GM21723 (cell line): ENCODE results near the gene ACTG2.

Source experiments
- ATAC-seq: cut with Tn5 transposase; IDR thresholded peaks from one replicate; pipeline ENCODE4 v1.9.1; 2021; ENCODE audit warnings: mild to moderate bottlenecking, moderate library complexity; ENCODE audit not compliant: unreplicated experiment

The ACTG2 gene

DNA sequence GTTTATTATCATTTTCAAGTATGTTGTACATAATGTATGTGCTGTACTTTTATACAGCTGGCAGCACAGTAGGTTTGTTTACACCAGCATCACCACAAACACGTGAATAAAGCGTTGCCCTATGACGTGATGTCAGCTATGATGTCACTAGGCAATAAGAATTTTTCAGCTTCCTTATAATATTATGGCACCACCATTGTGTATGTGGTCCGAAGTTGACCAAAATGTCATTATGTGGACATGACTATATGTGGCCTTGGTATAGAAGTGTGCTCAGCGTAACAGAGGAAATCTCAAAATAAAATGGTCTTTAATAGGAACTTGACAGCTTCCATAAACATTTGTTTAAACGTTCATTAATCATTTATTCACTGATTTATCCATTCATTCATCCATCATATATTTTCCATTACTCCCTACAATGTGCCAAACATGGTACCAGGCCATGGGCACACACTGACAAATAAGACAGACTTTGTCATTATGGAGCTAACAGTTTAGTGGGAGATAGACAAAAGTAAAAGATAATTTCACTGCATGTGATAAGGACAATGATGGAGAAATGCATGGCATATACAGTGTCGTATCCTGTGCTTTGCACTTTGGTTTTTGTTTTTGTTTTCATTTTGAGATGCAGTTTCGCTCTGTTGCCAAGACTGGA lies 18.9 kb downstream of the ACTG2 start:
- no peak for ATAC-seq

DNA sequence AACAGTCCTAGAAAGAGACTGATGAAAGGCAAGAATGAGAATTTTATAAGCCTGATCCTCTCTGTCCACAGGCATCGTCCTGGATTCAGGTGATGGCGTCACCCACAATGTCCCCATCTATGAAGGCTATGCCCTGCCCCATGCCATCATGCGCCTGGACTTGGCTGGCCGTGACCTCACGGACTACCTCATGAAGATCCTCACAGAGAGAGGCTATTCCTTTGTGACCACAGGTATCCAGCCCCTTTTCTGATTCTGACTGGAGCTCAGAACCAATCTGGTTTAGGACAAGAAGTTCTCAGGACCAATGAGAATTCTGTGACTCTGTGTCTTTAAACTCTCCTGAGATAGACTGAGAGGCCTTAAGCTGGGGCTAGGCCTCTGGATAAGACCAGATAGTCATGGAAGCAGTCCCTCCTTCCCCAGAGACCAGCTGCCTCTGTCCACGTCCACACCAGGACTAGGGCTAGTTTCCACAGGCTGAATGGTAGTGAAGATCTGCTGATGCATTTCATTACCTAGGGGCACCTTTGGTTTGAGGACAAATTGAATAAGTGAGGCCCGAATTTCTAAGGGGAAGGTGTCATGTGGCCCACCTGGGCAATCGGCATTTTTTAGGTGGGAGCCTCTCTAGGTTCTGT lies 20.7 kb downstream of the ACTG2 start:
- no peak for ATAC-seq

DNA sequence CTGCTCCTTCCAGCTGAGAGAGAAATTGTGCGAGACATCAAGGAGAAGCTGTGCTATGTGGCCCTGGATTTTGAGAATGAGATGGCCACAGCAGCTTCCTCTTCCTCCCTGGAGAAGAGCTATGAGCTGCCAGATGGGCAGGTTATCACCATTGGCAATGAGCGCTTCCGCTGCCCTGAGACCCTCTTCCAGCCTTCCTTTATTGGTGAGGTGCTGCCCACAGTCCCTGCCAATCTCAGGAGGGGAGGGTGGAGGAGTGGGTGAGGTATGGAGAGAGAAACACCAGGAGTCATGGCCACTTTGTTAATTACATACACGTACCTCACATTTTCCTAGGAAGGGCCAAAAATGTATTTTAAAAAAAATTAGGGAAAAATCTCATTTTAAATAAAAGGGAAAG lies 21.9 kb downstream of the ACTG2 start:
- no peak for ATAC-seq

DNA sequence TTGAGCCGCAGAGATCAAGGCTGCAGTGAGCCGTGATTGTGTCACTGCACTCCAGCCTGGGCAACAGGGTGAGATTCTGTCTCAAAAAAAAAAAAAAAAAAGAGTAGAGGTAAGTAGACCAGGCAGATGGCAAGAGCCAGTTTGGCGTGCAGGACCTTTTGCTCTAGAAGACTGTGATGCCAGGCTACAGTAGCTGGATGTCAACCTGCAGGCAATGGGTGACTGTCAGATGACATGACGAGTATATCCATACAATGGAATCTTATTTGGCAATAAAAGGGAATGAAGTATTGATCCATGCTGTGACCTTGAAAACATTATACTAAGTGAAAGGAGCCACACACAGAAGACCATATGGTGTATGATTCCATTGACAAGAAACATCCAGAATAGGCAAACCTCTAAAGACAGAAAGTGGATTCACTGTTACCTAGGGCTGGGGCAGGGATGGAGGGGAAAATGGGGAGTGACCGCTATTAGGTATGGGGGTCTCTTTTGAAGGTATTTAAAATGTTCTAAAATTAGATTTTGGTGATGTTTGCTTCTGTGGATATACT lies 22.7 kb downstream of the ACTG2 start:
- ATAC-seq: no peak

DNA sequence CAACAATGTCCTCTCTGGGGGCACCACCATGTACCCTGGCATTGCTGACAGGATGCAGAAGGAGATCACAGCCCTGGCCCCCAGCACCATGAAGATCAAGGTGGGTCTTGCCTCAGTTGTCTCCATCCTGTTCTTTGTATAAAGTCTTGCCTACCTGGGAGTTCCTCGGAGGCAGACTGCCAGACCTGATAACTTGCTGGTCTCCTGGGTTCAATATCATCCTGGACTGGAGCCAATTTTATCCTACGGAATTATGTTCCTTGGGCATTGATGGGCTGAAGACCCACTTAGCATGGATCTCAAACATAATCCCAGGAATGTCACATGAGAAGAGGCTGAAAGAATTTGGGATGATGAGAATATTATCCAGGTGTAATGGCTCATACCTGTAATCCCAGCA lies 23.9 kb downstream of the ACTG2 start:
- no peak for ATAC-seq

DNA sequence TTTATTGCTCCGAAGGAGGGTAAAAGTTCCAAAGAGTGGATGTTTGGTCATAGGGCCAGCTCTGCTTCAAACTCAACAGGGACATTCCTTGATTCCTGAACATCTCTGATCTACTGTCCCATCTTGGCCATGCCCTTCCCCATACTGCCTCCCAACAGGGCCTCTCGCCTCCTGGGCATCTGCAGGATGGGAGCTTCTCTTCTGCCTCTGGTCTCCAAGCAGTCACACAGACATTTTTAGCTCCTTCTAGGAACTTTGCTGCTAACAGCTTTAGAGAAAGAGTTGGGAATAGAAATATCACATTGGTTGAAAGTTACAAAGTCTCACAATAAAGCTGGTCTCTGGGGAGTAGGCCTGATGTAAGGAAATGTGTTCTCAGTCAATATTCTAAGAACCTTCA lies 24.5 kb downstream of the ACTG2 start:
- ATAC-seq: no peak

DNA sequence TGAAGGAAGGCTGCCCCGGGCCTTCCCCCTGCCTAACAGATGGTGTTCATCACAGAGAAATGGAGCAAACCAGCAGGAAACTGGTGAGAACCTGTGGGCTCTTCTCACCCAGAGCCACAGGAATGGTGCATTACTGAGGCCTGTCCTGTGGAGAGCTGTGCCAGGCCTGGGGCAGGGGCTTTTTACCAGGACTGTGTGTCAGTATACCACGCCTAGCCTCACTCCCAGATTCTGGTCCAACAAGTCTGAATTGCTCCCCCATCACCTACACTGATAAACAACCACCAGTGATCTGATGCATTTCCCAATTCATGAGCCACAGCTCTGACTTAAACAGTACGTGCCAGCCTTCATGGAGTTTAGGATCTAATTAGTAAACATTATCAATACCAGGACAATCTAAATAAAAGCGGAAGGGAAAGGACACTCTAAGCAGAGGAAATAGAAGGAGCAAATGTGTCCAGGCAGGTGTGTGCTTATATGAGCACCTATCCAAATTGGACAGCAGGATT lies 24.9 kb downstream of the ACTG2 start:
- ATAC-seq: no peak

DNA sequence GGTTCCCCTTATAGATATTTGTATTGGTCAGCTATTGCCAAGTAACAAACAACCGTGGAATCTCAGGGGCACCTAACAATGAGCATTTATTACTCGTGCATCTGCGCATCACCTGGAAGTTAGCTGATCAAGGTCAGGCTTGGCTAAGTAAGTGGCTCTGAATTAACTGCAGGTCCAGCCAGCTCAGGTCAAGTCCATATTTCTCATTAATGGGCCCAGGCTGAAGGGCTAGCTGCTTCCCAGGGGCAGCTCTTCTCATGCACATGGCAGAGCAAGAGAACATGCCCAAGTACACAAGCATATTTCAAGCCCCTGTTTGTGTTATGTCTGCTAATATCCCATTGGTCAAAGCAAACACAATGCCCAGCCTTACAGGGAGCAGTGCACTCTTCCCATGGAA lies 26.0 kb downstream of the ACTG2 start:
- no peak for ATAC-seq

DNA sequence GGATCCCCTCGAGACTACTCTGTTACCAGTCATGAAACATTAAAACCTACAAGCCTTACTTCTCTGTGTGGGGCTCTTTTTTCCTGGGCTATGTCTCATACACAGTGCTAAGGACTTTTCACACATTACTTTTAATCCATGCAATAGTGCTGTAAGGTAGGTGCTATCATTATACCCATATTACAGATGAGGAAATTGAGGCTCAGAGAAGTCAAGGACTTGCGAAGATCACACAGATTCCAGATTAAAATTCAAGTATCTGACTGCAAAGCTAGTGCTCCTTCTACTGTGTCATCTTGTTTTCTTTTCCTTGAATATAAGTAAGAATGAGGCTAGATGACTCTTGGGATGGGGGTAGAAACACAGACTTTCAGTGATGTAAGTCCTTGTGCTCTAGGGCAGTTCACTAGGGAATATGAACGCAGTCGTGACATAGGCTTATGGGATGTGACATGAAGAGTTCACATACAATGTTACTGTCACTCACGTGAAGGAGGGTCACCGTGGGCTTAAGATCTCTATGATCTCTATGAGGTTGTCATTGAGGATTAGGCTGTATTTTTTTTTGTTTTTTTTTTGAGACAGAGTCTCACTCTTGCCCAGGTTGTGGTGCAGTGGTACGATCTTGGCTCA lies 26.9 kb downstream of the ACTG2 start:
- no peak for ATAC-seq

DNA sequence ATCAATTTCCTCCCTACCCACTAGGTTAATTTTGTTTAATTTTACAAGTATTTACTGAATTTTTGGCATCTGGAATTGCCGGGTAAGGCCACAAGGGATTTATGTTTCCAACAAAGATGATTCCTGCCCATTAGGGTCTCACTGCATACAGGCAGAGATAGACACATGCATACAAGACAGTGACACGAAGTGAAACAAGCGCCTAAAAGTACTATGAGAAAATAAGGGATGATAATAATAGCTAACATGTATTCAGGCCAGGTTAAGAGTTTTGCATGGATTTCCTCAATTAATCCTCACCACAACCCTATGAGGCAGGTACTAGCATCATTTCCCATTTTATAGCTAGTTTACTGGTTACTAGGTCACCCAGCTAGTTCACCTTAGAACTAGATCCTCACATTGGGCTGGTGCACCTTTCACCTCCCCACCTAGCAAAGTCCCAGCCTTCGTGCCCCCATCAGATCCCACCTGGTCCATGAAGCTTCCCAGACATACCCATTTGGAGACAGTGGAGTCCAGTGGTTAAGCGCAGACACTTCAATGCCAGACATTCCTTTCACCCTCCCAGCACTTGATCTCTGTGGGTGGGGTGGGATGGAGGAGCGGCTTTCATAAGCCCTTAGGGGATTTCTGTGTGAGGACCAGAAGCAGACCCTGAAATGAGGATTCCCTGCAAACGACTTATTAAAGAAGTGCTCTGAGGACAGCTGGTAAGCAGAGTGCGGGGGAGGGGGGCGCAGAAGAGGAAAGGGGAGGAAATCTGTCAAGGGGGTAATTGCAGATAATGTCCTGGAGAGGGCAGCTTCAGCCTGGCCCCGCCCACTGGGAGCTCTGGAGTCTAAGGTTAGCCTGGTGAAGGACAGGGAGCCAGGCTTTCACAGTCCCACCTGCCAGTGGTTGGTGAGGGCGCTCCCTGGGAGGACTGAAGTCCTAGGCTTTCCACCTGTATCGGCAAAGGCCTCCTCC lies 28.1 kb downstream of the ACTG2 start:
- no peak for ATAC-seq

DNA sequence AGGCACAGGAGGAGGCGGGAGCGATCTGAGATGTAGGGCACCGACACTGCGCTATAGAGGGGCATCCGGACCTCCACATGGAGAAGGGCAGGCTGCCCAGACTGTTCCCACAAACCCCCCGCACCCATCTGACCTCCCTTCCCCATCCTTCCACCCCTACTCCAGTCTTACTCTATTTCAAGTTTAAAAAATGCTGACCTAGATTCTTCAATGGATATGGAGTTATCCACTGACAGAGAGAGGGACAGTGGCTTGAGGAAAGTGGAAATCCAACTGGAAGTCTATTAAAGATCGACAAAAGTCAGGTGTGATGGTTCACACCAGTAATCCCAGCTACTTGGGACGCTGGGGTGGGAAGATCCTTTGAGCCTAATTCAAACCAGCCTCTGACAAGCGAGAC lies 28.8 kb downstream of the ACTG2 start:
- no peak for ATAC-seq

DNA sequence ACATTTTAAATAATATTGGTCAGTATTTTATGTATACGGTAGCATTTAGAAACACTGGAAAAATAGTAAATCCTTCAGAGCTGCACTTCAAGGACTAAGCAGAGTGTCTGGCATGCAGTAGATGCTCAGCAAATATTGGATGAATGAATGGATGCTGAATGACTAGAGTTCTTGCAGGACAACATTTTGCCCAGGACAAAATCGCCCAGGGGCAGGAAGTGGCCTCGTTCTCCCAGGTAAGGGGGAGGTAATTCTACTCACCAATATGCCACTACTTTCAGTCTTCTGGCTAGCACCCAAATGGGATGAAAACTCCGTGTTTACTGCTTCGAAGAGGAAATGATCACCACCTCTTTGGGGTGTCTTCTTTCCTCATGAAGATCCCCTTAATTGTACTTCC lies 29.9 kb downstream of the ACTG2 start:
- ATAC-seq: no peak

DNA sequence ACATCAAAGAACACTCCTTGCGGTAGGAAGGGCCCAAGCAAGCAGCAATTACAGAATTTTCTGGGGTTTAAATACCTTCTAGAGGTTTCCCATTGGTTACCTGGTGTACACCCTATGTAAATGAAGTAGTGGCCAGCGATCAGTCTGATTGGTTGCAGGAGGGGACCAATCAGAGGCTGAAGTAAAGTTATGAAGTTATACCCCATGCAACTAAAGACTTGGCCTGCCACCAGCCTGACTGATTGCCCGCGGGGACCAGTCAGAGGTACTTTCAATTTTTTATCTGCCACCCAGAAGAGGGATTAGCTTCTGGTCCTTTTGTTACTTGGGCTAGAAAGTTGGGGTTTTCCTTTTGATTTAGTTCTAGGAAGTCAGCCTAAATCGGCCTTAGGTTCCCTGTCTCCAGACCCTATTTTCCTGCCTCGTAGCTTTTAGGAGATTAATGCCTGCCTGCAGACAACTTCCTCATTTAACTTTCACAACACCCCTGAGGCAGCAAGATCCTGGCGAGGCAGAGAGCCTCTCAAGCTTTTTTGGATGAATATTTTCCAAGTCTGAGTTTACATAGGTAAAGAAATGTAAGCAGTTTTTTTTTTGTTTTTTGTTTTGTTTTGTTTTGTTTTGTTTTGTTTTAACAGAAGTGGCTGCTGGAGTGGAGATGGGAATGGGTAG lies 32.4 kb downstream of the ACTG2 start:
- no peak for ATAC-seq

DNA sequence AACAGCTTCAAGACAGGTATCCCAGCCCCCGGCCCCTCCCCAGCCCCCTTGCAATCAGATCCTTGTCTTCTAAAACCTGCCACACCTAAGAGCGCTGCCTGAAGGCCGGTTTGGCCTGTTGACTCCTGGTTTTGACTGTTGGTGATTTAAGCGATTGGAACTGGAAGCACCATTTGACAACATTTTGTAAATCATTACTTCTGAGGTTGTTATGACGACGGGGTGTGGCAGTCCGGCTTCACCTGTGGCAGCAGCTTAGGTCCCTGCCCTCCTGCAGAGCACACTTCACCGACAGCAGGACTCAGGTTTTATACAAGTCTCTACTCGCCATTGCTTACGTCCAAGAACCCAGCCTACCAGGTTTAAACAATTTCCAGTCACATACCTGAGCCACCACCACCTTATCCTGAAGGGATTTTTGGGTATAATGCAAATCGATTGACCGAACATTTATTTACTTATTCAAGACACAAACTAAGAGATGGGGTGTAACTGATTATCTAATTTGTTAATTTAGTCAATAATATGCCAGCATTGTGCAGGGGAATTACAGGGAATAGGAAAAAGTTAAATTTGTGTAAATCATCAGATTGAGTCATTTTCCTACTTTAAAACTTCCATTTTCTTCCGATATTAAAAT lies 33.2 kb downstream of the ACTG2 start:
- no peak for ATAC-seq

DNA sequence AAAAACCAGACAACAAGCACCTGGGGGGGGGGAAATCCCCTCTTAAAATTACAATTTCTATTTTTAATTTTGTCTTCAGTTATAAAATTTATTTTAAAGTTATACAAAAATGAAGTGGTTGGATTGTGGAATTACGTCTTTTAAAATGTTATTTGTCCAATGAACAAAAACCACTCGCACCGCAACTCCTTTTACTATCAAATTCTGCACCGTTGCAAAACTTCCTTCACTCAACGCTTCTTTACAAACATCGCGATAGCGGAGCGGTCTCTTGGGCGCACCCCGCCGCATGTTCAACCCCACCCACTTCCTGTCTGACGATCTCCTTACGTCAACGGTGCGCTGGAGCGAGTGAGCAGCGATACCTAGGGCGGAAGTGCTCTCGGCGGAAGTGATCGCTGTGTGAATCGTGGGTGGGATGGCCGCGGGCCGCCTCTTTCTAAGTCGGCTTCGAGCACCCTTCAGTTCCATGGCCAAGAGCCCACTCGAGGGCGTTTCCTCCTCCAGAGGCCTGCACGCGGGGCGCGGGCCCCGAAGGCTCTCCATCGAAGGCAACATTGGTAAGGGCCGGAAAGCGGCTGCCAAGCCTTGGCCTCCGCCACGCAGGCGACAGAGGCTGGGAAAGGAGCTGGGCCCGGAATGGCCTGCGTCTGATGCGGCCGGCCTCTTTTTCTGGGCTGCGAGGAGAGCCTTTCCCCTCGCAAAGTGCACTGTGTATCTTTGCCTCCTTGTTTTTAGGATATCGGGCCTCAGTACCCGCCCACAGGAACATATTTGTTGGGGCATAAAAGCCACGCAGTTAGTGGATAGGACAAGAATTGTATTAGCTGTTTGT lies 33.9 kb downstream of the ACTG2 start, which contains the start of gene DGUOK:
Gene DGUOK (plus strand): TSS at position 388 of the 835 bp plus-strand sequence. CDS start 31 bp downstream, at position 419.
- ATAC-seq: peak; percentile 99

DNA sequence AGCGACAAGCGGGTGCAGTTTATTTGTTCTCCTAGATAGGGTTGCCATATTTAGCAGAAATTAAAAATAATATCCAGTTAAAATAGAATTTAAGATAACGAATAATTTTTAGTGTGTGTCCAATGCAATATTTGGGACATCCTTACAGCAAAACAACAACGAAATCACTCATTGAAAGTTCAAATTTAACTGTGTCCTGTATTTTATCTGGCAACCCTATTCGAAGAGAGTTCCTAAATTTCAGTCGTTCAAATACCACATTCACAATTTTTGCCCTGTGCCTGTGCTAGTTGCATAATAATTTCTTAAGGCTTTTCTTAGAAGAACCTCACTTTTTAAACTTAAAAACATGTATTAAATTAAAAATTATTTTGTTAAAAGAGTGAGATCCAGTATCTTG lies 34.5 kb downstream of the ACTG2 start:
- ATAC-seq: no peak

DNA sequence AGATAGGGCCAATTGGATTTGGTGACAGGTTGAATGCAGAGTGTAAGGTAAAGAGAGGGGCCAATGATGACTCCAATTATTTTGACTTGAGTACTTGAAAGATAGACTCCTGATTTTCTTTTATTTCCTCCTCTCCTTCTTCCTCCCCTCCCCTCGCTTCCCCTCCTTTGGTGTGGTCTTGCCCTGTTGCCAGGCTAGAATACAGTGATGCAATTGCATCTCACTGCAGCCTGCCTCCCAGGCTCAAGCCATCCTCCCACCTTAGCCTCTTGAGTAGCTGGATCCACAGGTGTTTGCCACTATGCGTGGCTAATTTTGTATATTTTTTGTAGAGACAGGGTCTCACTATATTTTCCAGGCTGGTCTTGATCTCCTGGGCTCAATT lies 36.1 kb downstream of the ACTG2 start:
- no peak for ATAC-seq

DNA sequence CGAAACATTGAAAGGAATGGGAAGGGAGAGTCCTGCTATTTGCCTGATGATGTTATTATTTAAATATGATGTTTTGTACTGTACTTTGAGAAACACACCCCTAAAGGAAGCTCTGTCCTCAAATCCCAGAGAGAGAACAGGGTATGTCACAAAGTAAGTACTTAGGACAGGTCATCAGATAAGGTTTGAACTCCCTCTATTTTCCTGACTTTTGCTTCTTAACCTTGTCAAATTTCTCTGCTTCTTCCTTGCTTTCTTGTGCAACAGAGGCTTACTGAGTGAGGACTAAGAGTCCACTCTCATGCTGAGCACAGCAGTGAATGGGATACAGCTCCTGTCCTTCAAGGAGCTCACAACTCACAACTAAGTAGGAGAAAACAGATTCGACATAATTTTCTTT lies 37.6 kb downstream of the ACTG2 start:
- no peak for ATAC-seq
